IMR-90 (cell line): ENCODE results near the gene REPIN1. TPM values are rescaled to one million over a fixed set of nuclear protein-coding genes. Genes with fewer than 3 reads are reported as not detected.

ENCODE experiments used
- ATAC-seq: fragments of 200-7000 bp; cut with Tn5 transposase; 2 replicates; pipeline ENCODE4 v1.9.1; 2020; ENCODE audit warnings: low read depth, mild to moderate bottlenecking, moderate library complexity
- BruUV-seq: library from RNA; stranded (reverse); fragments of 400-500 nt; replicated peaks from 2 replicates; lab custom pipeline; 2021; lab: Mats Ljungman, UMichigan
- CTCF ChIA-PET: fragments of 300-600 bp; formaldehyde crosslinking; extraction: SDS; loops from one replicate; lab custom pipeline; 2021; ENCODE audit warnings: antibody characterized with exemption; lab: Yijun Ruan, JAX
- POLR2A ChIA-PET: fragments of 300-600 bp; sonication (Branson Sonifier 250); formaldehyde crosslinking; loops from one replicate; lab custom pipeline; 2022; ENCODE audit warnings: antibody characterized with exemption; ENCODE audit not compliant: unreplicated experiment; lab: Charles Lee
- DNase-seq: peaks from one replicate; pipeline ENCODE4 v3.0.0; 2013
- H2AFZ ChIP-seq: replicated peaks from 2 replicates; pipeline ENCODE3; 2013; ENCODE audit warnings: low read length, mild to moderate bottlenecking; ENCODE audit not compliant: poor library complexity
- H2AK5ac ChIP-seq: 2 replicates; pipeline ENCODE4 v1.6.1; 2013; ENCODE audit warnings: low read depth, low read length, inconsistent platforms
- H2AK9ac ChIP-seq: replicated peaks from 2 replicates; pipeline ENCODE3; 2013; ENCODE audit warnings: mild to moderate bottlenecking, low read depth, low read length, moderate library complexity; ENCODE audit not compliant: poor library complexity
- H2BK120ac ChIP-seq: 2 replicates; pipeline ENCODE4 v1.6.1; 2013; ENCODE audit warnings: low read depth, low read length, inconsistent platforms
- H2BK15ac ChIP-seq: 3 replicates; pipeline ENCODE4 v1.6.1; 2013; ENCODE audit warnings: low read depth, low read length, inconsistent platforms
- H2BK20ac ChIP-seq: 2 replicates; pipeline ENCODE4 v1.6.1; 2013; ENCODE audit warnings: low read depth, mild to moderate bottlenecking, inconsistent platforms, low read length, moderate library complexity
- H2BK5ac ChIP-seq: 2 replicates; pipeline ENCODE4 v1.6.1; 2013; ENCODE audit warnings: mild to moderate bottlenecking, low read depth, low read length, inconsistent platforms; ENCODE audit not compliant: poor library complexity, severe bottlenecking
- H3K14ac ChIP-seq: replicated peaks from 2 replicates; pipeline ENCODE4 v1.6.1; 2013; ENCODE audit warnings: low read depth, low read length, inconsistent platforms
- H3K18ac ChIP-seq: 2 replicates; pipeline ENCODE4 v1.6.1; 2013; ENCODE audit warnings: low read depth, low read length, control low read depth
- H3K23ac ChIP-seq: 2 replicates; pipeline ENCODE4 v1.6.1; 2013; ENCODE audit warnings: low read depth, low read length, inconsistent platforms
- H3K27ac ChIP-seq: 2 replicates; pipeline ENCODE4 v1.5.1; 2013; ENCODE audit warnings: mild to moderate bottlenecking, control low read depth, low read length; ENCODE audit not compliant: insufficient read depth
- H3K27me3 ChIP-seq: 2 replicates; pipeline ENCODE4 v1.6.1; 2013; ENCODE audit warnings: low read length; ENCODE audit not compliant: control insufficient read depth, insufficient read depth
- H3K36me3 ChIP-seq: 2 replicates; pipeline ENCODE4 v1.6.1; 2013; ENCODE audit warnings: low read length, mixed read lengths; ENCODE audit not compliant: control insufficient read depth, insufficient read depth
- H3K4ac ChIP-seq: 2 replicates; pipeline ENCODE4 v1.6.1; 2013; ENCODE audit warnings: low read depth, low read length, inconsistent platforms
- H3K4me1 ChIP-seq: 2 replicates; pipeline ENCODE4 v1.6.1; 2013; ENCODE audit warnings: low read length, mixed read lengths; ENCODE audit not compliant: control insufficient read depth, insufficient read depth
- H3K4me2 ChIP-seq: 2 replicates; pipeline ENCODE4 v1.6.1; 2013; ENCODE audit warnings: low read depth, mild to moderate bottlenecking, control low read depth, low read length, moderate library complexity
- H3K4me3 ChIP-seq: 2 replicates; pipeline ENCODE4 v1.5.1; 2013; ENCODE audit warnings: low read depth, mild to moderate bottlenecking, control low read depth, low read length, moderate library complexity; ENCODE audit not compliant: insufficient read depth
- H3K56ac ChIP-seq: 2 replicates; pipeline ENCODE4 v1.6.1; 2013; ENCODE audit warnings: low read length, inconsistent platforms; ENCODE audit not compliant: insufficient read depth; ENCODE audit errors: extremely low read depth
- H3K79me1 ChIP-seq, 2 experiments: 2 replicates each; pipeline ENCODE4 v1.6.1; 2013; ENCODE audit warnings: low read length in 2 of 2, inconsistent platforms in 1 of 2, low read depth in 1 of 2
- H3K9ac ChIP-seq: 2 replicates; pipeline ENCODE4 v1.6.1; 2013; ENCODE audit warnings: low read depth, low read length, control low read depth
- H3K9me1 ChIP-seq: 2 replicates; pipeline ENCODE4 v1.6.1; 2013; ENCODE audit warnings: low read length, inconsistent platforms; ENCODE audit not compliant: insufficient read depth
- H3K9me3 ChIP-seq: 2 replicates; pipeline ENCODE4 v1.6.1; 2013; ENCODE audit warnings: low read length; ENCODE audit not compliant: control insufficient read depth, insufficient read depth
- H4K20me1 ChIP-seq: 2 replicates; pipeline ENCODE4 v1.6.1; 2013; ENCODE audit warnings: low read length, inconsistent platforms; ENCODE audit not compliant: insufficient read depth
- H4K5ac ChIP-seq: 2 replicates; pipeline ENCODE4 v1.6.1; 2013; ENCODE audit warnings: mild to moderate bottlenecking, low read depth, low read length, control low read depth
- H4K8ac ChIP-seq, 2 experiments: 2 replicates each; pipeline ENCODE4 v1.6.1; 2013; ENCODE audit warnings: low read depth in 2 of 2, low read length in 2 of 2, control low read depth in 1 of 2, inconsistent platforms in 1 of 2
- H4K91ac ChIP-seq: 2 replicates; pipeline ENCODE4 v1.6.1; 2013; ENCODE audit warnings: low read depth, low read length, inconsistent platforms; ENCODE audit not compliant: insufficient read depth
- CHD1 ChIP-seq: IDR thresholded peaks from 2 replicates; pipeline ENCODE4 v1.6.1; 2012; ENCODE audit warnings: low read depth, low read length, improper control_type of control experiment
- FOS ChIP-seq: fragments of 150-350 bp; IDR thresholded peaks from 2 replicates; pipeline ENCODE4 v1.6.1; 2016; ENCODE audit warnings: low read depth, low read length
- MAFK ChIP-seq: IDR thresholded peaks from 2 replicates; pipeline ENCODE4 v1.6.1; 2012; ENCODE audit warnings: low read depth, low read length, improper control_type of control experiment
- POLR2A ChIP-seq: IDR thresholded peaks from 2 replicates; pipeline ENCODE4 v1.6.1; 2012; ENCODE audit warnings: mild to moderate bottlenecking, low read depth, low read length
- RAD21 ChIP-seq: IDR thresholded peaks from 2 replicates; pipeline ENCODE4 v1.6.1; 2012; ENCODE audit warnings: low read length, improper control_type of control experiment
- RCOR1 ChIP-seq: IDR thresholded peaks from 2 replicates; pipeline ENCODE4 v1.6.1; 2012; ENCODE audit warnings: mild to moderate bottlenecking, low read length, improper control_type of control experiment; ENCODE audit not compliant: insufficient replicate concordance
- WGBS, 2 experiments: methylation state at CpG; one replicate each; pipeline versions ENCODE4 v1.1.5 to v1.1.7; 2013; ENCODE audit warnings: missing lambda C conversion rate in 2 of 2; ENCODE audit not compliant: insufficient read length in 1 of 2; ENCODE audit errors: extremely low coverage in 2 of 2; 5-methylcytosine and 5-hydroxymethylcytosine counted together
- dilution Hi-C: fragments of 300-500 bp; cut with HindIII; formaldehyde crosslinking; loops from one replicate; pipeline ENCODE4 v1.14.3; 2018; ENCODE audit warnings: low sequenced_read_pairs; ENCODE audit not compliant: unreplicated experiment
- in situ Hi-C: fragments of 300-500 bp; cut with MboI; formaldehyde crosslinking; loops from 3 replicates; pipeline ENCODE4 v1.14.3; 2019; ENCODE audit warnings: low sequenced_read_pairs, inconsistent platforms, mixed read lengths
- intact Hi-C: fragments of 100-400 bp; cut with micrococcal nuclease; formaldehyde crosslinking; loops from 2 replicates; pipeline ENCODE4 v1.10.0; 2022
- polyA plus RNA-seq, 3 experiments: library from polyadenylated mRNA; depleted of rRNA; stranded (reverse); fragments of >200 nt; gene quantifications; 2 replicates each; pipeline ENCODE4 v1.2.3, GENCODE V29; 2012; ENCODE audit warnings: low replicate concordance in 1 of 3
- total RNA-seq: library from RNA; depleted of rRNA; stranded (reverse); fragments of >200 nt; gene quantifications from 2 replicates; pipeline ENCODE4 v1.2.3, GENCODE V29; 2012
- TF ChIP-seq, protein P1 (sequence below): fragments of 150-350 bp; IDR thresholded peaks from 2 replicates; pipeline ENCODE4 v1.6.1; 2017; ENCODE audit warnings: mild to moderate bottlenecking, antibody characterized with exemption, low read length, low read depth
- TF ChIP-seq, protein P2 (sequence below): conservative IDR thresholded peaks from 2 replicates; pipeline ENCODE4 v1.5.1; 2012; ENCODE audit warnings: mild to moderate bottlenecking, low read depth, low read length, improper control_type of control experiment

The REPIN1 gene
- total and polyA plus RNA-seq, 2 of the 4 experiments (the other 2 are of a cell fraction) = 19.4 to 50.6 TPM

DNA sequence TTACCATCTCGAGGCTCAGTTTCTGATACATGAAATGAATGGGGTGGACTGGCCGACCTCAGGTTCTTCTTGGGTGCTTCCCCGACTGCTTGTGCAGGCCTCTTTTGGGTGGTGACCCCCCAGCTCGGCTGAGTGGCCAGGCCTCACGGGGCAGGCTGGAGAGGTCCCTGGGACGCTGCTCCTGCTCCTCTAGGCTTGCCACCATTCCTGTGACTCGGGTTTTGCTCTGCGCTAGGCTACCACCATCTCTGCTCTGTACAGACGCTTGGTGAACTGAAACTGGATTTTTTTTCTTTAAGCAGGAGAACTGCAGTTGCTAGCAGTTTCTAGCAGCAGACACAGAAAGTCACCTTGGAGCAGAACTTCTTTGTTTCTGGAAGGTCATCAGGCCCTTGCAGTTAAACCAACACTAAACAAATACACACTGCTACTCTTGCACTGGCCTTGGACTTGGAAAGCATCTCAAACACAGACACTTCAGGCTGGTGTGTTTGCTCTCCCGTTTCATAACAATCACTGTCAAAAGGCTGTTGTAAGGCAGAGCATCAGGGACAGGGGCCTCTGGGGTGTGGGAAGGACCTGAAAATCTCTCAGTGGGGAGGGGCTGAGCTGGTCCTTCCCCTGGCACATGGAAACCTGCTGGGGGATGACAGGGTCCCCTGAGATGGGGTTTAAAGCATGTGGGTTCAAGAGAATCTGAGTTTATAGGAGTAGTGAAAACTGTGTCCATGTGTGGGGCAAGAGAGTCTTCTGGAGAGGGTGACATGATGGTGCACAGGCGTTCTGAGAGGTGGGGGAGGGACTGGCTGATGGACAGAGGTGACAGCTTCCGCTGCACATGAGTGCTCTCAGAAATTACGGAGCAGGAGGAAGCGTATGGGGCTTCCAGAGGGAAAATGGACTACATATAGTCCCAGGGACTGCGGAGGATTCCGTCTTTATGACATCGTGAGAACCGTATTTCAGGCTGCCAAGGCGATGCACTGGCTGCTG is 46.8 kb downstream of the REPIN1 start:
- intact Hi-C loops = no loop called here
- Histone ChIP-seq H3K36me3 (no peaks in the 10 kb centered on the region), H3K79me1 (no peaks in the 10 kb centered on the region), H3K9ac (no peak overlapping the region), H2AFZ (peak overlapping the region; percentile 23), H2BK120ac (no peak overlapping the region), H3K56ac (no peak overlapping the region), H2BK20ac (no peak overlapping the region), H2BK5ac (no peak overlapping the region), H3K27ac (no peak overlapping the region), H3K18ac (no peak overlapping the region), H3K27me3 (no peaks in the 10 kb centered on the region), H4K20me1 (no peaks in the 10 kb centered on the region; the same call in 1 of the 2 replicates), H3K9me1 (no peaks in the 10 kb centered on the region), H3K4ac (no peak overlapping the region), H3K4me3 (no peak overlapping the region), H3K14ac (no peak overlapping the region), H2AK9ac (no peak overlapping the region), H3K4me2 (no peak overlapping the region), H2AK5ac (no peak overlapping the region), H4K5ac (no peak overlapping the region), H3K4me1 (no peaks in the 10 kb centered on the region), H2BK15ac (no peak overlapping the region), H4K91ac (no peak overlapping the region), H3K23ac (no peak overlapping the region), H4K8ac (no peak overlapping the region), H3K9me3 (no peaks in the 10 kb centered on the region)
- BruUV-seq = no TSS peak
- WGBS, 2 experiments = 52% methylated on average over 4 of the region's 19 CpGs; no CpG with 5 or more reads in 1 of the 2 experiments
- TF ChIP-seq, protein P1, sequence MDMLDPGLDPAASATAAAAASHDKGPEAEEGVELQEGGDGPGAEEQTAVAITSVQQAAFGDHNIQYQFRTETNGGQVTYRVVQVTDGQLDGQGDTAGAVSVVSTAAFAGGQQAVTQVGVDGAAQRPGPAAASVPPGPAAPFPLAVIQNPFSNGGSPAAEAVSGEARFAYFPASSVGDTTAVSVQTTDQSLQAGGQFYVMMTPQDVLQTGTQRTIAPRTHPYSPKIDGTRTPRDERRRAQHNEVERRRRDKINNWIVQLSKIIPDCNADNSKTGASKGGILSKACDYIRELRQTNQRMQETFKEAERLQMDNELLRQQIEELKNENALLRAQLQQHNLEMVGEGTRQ = no peak
- TF ChIP-seq, protein P2, sequence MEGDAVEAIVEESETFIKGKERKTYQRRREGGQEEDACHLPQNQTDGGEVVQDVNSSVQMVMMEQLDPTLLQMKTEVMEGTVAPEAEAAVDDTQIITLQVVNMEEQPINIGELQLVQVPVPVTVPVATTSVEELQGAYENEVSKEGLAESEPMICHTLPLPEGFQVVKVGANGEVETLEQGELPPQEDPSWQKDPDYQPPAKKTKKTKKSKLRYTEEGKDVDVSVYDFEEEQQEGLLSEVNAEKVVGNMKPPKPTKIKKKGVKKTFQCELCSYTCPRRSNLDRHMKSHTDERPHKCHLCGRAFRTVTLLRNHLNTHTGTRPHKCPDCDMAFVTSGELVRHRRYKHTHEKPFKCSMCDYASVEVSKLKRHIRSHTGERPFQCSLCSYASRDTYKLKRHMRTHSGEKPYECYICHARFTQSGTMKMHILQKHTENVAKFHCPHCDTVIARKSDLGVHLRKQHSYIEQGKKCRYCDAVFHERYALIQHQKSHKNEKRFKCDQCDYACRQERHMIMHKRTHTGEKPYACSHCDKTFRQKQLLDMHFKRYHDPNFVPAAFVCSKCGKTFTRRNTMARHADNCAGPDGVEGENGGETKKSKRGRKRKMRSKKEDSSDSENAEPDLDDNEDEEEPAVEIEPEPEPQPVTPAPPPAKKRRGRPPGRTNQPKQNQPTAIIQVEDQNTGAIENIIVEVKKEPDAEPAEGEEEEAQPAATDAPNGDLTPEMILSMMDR = no peak
- TF ChIP-seq FOS (no peak), POLR2A (no peak), MAFK (no peak), RAD21 (no peak), CHD1 (no peak), RCOR1 (no peak)
- dilution Hi-C loops = no loop called here
- POLR2A ChIA-PET = no interaction called here
- CTCF ChIA-PET = no interaction called here
- DNase-seq (no peak), ATAC-seq (no peak)
- in situ Hi-C loops = loop anchor here (25.0 kb wide), 2 partner anchors 553 to 572 kb away; partner anchors contain the start of genes ATP6V0E2, KCNH2 and NOS3
